ENCODE data around the gene NPAS3.

- TF ChIP-seq, protein P1, sequence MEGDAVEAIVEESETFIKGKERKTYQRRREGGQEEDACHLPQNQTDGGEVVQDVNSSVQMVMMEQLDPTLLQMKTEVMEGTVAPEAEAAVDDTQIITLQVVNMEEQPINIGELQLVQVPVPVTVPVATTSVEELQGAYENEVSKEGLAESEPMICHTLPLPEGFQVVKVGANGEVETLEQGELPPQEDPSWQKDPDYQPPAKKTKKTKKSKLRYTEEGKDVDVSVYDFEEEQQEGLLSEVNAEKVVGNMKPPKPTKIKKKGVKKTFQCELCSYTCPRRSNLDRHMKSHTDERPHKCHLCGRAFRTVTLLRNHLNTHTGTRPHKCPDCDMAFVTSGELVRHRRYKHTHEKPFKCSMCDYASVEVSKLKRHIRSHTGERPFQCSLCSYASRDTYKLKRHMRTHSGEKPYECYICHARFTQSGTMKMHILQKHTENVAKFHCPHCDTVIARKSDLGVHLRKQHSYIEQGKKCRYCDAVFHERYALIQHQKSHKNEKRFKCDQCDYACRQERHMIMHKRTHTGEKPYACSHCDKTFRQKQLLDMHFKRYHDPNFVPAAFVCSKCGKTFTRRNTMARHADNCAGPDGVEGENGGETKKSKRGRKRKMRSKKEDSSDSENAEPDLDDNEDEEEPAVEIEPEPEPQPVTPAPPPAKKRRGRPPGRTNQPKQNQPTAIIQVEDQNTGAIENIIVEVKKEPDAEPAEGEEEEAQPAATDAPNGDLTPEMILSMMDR (conservative IDR thresholded peaks at IDR 0.05; ENCODE audit: low read depth, low read length), result no peak
- TF ChIP-seq EZH2 (IDR thresholded peaks at IDR 0.05; ENCODE audit: borderline replicate concordance, low read depth, low read length, poor library complexity, severe bottlenecking), result no peak
Observed at GRCh38 chr14:33716921-33717320, 778.2 kb downstream of the NPAS3 start.
